ENCODE data around the gene FAM9B. TPM values are rescaled to one million over a fixed set of nuclear protein-coding genes. Genes with fewer than 3 reads are reported as not detected.
"Not testable (repeated sequence)": the region's sequence is repeated elsewhere in the genome, so short reads cannot be mapped to it uniquely, and the experiment has no call there.

FAM9B gene
- not detected for total RNA-seq

DNA sequence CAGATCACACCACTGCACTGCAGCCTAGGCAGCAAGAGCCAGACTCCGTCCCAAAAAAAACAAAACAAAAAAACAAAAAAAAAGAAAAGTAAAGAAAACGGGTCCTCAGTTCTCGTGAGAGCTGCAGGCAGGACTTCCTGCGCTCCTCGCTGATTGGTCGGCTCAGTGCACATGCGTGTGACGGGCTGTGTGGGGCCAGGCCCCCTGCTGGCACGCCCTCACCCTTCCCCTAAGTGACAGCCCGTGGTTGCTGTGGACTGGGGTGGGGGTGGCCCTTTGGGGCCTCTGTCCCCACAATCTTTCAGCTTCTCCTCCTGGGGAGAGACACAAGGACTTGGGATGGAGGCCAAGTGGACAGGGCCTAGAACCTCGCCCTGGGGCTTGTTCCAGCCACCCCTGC, at the start of gene FAM9B:
FAM9B (minus strand) TSS at position 139 of the 400 bp plus-strand sequence. CDS start 1,141 bp downstream, outside the sequence.
- POLR2A ChIA-PET: no interaction called here
- CTCF ChIA-PET: no interaction called here

DNA sequence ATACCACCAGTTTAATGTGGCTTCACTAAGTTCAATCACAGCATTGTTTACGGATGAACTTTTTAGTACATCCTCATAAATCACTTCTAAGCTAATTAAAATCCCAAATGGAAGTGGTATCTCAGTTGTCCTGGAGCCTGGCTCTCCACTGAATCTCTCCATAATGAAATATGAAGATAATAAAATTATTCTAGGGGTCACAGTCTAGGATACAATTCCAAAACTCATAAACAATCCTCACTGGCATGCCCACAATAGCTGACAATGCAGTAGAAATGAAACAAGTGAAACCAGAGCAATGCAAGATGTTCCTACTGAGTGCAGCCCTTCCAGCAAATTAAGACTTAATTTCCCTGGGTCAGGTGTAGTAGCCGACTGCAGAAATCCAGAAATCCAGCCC, 47.3 kb upstream of the FAM9B start:
- POLR2A ChIA-PET: no interaction called here
- CTCF ChIA-PET: no interaction called here

DNA sequence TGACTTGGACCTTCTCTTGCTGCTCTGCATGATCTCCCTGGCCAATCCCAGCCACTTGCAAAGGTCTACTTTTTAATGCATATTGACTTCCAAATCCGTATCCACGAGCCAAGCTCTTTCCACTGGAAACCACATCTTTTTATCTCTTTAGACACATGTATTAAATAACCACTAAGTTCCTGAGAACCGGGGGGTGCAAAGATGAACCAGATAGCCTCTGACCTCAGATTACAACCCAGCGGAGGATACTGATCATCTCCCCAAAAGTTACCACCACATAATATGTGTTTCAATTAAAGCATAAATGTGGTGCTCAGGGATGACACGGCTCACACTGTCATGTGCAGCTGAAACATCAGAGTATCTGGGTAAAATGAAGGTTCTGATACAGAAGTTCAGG, 40.4 kb upstream of the FAM9B start:
- ChIA-PET CTCF (no interaction called here), POLR2A (no interaction called here)

DNA sequence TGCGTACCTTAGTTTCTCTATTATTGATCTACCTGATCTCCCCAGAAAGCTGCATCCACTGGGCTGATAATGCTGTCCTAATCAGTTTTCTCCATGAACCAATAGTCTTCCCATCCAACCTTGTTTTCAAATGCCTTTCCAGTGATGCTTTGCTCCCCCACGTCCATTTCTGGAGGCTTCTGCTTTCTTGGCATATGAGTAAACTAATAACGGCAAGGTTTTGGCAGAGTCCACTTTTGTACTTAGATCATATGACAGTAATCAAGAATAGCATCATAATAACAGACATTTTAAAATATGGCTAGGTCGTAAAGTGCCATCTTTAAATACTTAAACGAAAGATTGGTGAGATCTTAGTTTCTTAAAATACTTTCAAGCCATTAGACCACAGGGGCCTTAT, 38.4 kb upstream of the FAM9B start:
- ChIA-PET CTCF (no interaction called here), POLR2A (no interaction called here)

DNA sequence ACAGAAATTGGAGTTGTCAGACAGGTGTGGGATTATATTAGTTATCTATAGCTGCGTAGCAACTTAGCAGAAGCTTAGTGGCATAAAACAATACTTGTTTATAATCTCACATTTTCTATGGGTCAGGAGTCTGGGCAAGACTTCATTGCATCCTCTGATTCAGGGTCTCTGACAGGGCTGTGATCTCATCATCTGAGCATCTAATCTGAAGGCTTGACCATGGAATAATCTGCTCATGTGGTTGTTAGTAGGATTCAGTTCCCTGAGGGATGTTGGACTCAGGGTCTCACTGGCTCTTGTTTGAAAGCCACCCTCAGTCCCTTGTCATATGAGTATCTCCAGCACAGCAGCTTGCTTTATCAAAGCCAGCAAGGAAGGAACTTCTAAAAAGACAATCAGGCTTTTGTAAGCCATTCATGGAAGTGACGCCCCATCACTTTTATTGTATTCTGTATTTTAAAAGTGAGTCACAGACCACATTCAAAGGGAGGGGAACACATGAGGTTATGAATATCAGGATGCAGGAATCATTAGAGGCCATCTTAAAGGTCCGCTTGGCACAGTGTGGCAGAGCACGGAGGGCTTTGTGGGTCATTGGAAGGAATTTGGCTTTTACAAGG, 37.2 kb upstream of the FAM9B start:
- CTCF ChIA-PET: no interaction called here

DNA sequence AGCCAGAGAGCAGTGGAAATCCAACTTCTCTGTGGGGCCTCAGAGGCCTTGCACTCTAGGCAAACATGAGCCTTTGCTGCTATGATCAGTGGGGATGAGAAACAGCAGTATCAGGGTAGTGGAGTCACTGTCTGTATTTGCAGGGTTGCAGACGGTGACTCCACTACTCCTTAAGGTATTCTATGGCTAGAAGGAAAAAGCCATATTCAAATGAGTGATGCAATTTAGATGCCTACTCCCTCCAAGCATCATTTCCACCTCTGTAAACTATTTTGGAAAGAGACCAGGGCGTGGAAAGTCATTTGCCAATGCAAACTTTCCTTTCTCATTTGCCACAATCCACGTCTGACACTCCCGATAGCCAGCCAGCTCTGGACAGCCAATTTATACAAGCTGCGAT, 35.6 kb upstream of the FAM9B start:
- ChIA-PET CTCF (no interaction called here), POLR2A (no interaction called here)

More for the DNA sequence above, 37.2 kb upstream of the FAM9B start:
- POLR2A ChIA-PET: no interaction called here

DNA sequence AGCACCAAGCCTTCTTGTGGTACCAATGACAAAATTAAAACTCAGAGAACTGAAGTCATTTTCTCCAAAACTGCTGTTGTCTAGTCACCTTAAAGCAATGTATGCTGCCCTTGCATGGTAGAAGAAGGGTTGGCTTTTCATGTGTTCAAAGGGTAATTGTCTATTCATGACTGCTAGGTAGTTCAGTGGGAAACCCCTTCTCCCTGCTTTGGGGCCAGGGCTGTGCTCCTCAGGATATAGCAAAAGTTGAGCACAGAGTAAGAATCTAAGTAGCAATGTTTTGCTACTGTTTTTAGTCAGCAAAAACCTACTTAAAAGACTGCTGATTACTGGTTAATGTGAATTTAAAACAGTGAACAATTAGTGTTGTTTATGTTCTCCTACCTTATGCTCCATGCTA, 30.8 kb upstream of the FAM9B start:
- CTCF ChIA-PET: no interaction called here
- POLR2A ChIA-PET: no interaction called here

DNA sequence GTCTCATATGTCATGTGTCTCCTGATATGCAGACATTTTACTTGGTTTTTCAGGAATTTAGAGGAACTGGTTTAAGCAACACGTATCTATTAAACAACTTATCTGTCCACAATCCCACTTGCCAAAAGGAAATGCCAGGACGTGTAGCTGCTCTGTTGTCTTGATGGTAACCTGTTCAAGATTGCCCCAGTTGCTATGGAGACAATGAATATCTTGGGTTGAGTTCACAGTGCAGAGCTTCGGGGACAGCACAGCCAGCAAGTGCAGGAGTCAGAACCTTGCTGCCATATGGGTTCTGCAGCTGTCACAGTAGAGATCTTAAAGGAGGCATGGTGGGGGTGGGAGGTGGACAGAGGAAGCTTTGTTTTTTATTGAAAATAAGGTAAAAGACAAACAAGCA, 28.7 kb upstream of the FAM9B start:
- ChIA-PET CTCF (no interaction called here), POLR2A (no interaction called here)

DNA sequence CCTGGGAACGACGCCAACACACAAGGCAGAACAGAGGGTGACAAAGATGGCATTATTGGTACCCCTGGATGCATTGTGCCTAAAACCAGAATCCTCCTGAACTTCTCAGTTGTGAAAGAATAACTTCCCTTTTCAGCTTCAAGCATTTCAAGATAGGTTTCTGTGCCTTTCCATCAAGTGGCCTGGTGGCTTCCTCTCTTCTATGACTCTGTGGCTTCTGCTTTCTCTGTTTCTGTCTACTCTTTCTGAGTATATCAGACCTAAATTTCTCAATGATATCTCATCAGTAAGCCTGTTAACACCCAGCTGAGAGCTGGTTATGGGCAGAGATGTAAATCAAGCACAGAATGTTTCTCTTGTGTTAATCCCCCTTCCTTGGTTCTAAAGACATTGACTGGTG, 21.4 kb upstream of the FAM9B start:
- ChIA-PET CTCF (no interaction called here), POLR2A (no interaction called here)

DNA sequence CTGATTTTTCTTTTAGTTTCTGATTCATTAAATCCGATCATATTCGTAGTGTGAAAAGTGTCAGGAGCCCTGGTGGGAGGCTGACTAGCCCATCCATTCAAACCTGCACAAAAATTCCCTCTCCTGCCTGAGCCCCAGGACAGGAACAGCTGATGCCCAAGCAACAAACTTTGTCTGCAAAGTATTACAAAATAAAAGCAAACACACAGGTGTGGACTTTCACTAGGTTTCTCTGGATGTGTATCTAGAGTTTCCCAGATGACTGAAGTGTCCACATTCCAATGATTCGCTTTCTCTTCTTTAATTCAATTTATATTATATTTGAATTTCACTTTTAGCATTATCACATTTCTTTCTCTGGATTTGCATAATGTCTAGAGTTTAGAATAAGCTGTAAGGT, 18.2 kb upstream of the FAM9B start:
- POLR2A ChIA-PET: no interaction called here
- CTCF ChIA-PET: no interaction called here

DNA sequence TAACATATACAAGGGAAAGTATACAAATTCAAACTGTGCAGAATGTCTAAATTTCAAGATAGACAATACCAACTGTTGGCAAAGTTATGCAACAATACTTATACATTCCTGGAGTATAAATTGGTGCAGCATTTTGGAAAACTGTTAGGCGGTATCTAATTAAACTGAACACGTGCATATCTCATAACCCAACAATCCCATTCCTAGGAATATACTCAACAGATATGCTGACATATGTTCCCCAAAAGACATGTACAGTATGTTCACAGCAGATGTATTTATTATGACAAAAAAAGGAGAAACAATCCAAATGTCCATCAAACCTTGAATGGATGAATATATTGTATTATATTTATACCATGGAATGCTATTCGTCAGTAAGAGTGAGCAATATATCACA, 16.4 kb upstream of the FAM9B start:
- CTCF ChIA-PET: no interaction called here

DNA sequence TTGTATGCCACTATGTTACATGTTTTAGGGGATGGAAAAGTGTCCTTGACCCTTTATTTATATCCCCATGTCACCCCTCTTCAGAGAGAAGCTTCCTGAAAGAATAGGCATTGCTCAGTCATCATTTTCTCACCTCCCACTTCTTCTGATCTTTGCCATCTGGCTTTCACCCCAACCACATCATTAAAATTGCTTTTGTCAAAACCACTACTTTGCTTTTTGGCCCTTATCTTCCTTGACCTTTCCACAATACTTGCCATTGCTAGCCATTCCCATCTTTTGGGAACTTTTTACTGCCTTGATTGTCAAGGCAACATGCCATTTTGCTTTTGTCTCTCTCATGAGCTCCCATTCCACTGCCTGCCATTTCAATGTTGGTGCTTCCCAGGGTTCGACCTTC, 14.9 kb upstream of the FAM9B start:
- CTCF ChIA-PET: no interaction called here
- POLR2A ChIA-PET: no interaction called here

More for the DNA sequence above, 16.4 kb upstream of the FAM9B start:
- POLR2A ChIA-PET: no interaction called here

DNA sequence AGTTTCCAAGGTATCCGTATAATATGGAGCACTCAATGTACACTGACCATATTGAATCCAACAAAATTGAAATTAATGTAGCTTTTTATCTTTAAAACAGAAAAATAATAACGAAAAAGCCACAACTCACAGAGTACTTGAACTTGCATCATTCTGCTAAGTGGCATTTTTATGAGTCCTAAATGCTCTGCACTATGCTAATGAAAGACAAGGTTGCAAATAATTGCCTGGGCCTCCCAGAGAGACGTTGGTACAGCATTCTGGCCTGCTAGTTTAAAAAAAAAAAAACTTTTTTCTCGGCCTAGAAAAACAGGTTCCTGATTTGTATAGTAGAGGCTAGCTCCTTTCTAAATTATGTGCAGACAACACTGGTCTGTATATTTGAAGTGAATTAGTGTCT, 4.3 kb upstream of the FAM9B start:
- POLR2A ChIA-PET: no interaction called here
- CTCF ChIA-PET: no interaction called here

DNA sequence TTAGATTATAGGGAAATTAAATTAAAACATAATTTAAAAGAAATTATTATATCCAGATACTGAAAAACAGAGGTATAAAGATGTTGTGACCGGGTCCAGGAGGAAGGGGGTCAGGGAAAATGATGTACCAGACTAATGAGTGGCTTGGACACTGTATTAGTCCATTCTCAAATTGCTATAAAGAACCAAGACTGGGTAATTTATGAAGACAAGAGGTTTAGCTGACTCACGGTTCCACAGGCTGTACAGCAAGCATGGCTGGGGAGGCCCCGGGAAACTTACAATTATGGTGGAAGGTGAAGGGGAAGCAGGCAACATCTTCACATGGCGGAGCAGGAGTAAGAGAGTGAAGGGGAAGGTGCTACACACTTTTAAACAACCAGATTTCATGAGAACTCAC, 3.4 kb upstream of the FAM9B start:
- POLR2A ChIA-PET: no interaction called here
- CTCF ChIA-PET: no interaction called here

DNA sequence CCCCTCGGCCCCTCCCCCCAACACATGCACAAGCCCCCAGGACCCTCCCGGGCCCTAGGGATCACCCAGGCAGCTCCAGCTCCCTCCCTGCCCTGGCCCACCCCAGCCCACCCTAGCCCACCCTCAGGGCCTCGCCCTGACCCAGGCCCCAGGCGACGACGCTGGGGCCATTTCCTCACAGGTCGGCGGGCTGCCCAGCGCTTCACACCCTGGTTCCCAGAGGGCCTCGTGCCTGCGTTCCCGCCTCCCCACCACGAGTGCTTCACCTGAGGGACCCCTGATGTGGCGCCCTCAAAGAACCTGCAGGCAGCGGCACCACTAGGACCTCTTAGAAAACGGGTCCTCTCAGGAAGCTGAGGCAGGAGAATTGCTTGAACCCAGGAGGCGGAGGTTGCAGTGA, 341 bp downstream of the FAM9B start:
- CTCF ChIA-PET: no interaction called here
- POLR2A ChIA-PET: no interaction called here

DNA sequence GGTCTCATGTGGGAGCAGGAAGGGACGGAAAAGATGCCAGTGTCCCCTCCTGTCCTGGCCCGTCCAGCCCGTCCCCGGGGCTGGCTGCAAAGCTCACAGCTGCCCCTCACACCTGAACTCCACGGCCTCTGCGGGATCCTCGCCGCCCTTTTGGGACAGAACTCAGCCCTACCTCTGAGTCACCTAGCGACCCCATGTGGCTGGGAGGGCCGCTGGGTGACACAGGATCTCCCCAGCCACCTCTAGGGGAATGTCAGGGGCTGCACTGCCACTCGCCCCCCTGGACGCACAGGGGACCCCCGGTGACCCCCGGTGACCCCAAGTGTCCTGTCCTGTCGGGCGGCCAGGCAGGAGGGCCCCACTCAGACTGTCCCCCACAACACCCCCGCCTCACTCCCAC, 748 bp downstream of the FAM9B start:
- ChIA-PET POLR2A (no interaction called here), CTCF (no interaction called here)

DNA sequence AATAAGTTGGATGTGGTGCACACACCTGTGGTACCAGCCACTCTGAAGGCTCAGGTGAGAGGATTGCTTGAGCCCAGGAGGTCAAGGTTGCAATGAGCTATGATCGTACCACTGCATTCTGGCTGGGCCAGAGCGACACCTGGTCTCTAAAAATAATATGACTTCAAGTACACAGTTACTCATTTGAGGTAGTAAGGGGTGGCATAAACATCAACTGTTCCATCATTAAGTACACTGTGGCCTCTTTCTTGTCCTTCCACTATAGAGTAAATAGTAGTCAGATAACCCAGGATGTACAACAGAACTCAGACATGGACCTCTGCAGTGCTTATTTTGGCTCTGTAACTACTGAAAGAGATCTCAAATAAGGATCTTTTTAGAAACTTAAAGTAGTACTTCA, 10.6 kb downstream of the FAM9B start:
- POLR2A ChIA-PET: no interaction called here
- CTCF ChIA-PET: no interaction called here

DNA sequence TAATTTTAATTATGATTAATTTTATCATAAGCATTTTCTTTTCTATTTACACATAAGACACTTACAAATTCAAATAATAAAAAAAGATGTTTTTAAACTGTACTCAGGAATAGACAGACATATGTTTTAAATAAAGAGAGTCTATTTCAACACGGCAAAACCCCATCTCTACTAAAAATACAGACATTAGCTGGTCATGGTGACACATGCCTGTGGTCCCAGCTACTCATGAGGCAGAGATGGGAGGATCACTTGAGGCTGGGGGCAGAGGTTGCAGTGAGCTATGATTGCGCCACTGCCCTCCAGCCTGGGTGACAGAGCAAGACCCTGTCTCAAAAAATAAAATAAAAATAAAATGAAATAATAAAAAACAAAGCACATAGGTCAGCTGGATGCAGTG, 14.8 kb downstream of the FAM9B start:
- ChIA-PET POLR2A (no interaction called here), CTCF (no interaction called here)

DNA sequence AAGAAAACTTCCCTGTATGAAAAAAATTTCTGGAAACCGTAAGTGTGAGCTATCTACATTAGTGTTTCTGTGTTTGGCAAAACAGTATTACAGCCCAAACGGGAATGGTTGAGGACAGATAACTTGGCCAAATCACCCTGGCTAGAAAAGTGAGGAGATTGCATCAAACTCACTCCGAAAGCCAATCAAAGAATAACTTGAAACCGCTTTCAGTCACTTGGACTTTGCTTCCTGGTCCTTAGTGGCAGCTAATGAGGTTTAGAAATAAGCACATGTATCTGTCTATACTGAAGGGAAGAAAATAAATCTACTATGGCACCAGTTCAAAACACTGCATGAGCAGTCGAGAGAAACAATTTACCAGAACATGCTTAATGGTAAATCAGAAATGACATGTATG, 15.6 kb downstream of the FAM9B start:
- POLR2A ChIA-PET: interaction anchor here (0.8 kb wide), 1 partner anchor 323 kb away, joined by 11 read pairs; no protein-coding TSS in a partner anchor
- CTCF ChIA-PET: not testable (repeated sequence)

DNA sequence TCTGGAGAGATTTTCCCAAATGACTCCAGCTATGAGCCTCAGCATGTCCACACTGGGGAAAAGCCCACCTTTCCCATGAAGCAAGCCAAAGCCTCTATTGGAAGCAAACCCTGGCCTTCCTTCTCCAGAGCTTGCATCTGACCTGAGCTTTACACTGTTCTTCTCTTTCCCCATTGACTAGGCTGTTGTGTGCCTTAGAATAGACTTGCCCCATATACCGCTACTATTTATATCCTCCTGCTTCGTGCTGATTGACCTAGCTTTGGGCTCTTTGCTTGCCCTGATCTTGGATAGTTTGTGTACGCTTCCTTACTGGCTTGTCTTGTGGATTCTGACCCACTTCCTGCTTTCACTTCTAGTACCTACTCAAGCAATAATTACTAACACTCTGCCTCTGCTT, 30.9 kb downstream of the FAM9B start:
- POLR2A ChIA-PET: no interaction called here

DNA sequence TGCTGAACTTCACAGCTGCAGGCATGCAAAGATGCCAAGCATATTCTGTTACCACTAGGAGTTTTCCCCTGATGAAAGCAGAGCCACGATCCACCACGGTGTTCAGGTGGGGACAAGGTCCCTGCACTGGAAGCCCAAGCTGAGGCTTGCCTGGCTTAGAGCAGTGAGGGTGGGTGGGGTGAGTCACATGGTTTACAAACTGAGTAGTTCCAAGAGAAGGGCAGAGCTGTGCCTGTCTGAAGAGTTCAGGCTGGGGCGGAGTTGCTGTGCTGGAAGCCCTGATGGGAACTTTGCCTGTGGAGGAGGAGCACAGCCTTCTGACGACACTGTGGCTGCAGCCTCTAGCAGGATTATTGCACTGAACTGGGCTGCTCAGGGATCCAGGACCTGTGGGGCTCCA, 45.5 kb downstream of the FAM9B start:
- POLR2A ChIA-PET: no interaction called here

More for the DNA sequence above, 30.9 kb downstream of the FAM9B start:
- CTCF ChIA-PET: no interaction called here

DNA sequence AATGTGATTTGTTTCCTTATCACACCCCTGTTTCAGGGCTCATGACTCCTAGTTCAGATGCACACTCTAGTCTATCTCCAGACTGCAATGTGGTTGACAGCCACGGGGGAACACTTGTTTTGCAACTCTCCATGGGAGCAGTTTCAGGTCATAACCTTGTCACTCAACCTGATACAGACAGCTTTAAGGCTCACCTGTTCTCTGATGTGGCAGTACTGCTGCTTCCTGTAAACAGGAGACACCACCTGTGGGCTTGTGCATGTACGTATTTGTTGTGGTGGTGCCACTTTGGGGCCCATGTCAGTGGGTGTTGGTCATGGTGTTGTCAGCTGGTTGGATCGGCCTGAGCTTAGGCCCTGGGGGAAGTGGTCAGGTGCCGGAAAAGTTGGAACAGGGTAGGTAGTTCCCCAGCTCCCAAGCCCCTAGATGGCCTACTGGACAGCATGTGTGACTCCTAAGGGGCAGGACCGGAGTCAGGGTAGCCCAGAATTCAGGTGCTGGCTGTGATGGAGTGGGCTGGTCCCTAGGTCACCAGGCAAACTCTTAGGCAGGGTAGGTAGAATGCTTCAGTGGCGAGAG, 46.2 kb downstream of the FAM9B start:
- CTCF ChIA-PET: no interaction called here
- POLR2A ChIA-PET: no interaction called here

More for the DNA sequence above, 45.5 kb downstream of the FAM9B start:
- CTCF ChIA-PET: no interaction called here

DNA sequence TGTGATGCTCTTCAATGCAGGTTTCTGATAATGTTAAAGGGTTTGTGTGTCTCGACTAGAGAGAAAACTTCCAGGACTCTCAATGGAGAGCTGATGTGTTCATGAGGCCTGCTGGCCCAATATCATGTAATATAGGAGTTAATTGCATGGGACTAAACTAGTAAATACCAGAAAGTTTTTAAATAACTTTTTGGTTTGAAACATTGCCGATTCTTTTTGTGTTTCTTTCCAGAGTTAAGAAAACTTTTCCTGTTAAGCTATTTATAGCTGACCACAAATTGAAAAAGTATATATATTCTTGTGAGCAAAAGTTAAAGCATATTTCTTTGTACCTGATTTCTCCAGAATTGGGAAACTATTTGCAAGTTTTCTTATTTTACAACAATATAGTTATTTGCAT, 49.7 kb downstream of the FAM9B start:
- POLR2A ChIA-PET: no interaction called here

More for the DNA sequence above, 49.7 kb downstream of the FAM9B start:
- CTCF ChIA-PET: no interaction called here

Measured in activated CD8-positive, alpha-beta memory T cell treated with anti-CD3 and anti-CD28 coated beads for 36 hours (primary cell).